ENCODE measurements around the gene BBC3.
A peak's percentile ranks its signal among the peaks of the same experiment; 100 is the strongest.

GRCh38 chr19:47243776-47244547 is 13.0 kb upstream of the BBC3 start:
- peak; percentile 96 to 99 (median 99) for TF ChIP-seq CTCF (IDR thresholded peaks at IDR 0.05)
- peak; percentile 92 to 96 for TF ChIP-seq POLR2AphosphoS5 (IDR thresholded peaks at IDR 0.05; ENCODE audit: insufficient read depth in 1 of 2, low read depth in 1 of 2)

Data from vagina (tissue), 2 donors.